ENCODE measurements around the gene IL9. TPM values are rescaled to one million over a fixed set of nuclear protein-coding genes. Genes with fewer than 3 reads are reported as not detected.

Gene IL9
- total and polyA plus RNA-seq, 11 donors: not detected

GRCh38 chr5:135887881-135888614, 7.6 kb downstream of the IL9 start:
- Histone ChIP-seq H3K9me3 (no peaks in the 10 kb centered on the region), H3K4me1 (peaks cover 0 to 9% (median 3%) of the 10 kb centered on the region in 12 donors), H3K4me3 (no peak overlapping the region), H3K36me3 (no peaks in the 10 kb centered on the region), H3K27me3 (peaks cover 0 to 34% (median 2%) of the 10 kb centered on the region in 9 donors), H3K27ac (no peak overlapping the region)
- DNase-seq (no peak), ATAC-seq (peak in 1 of 4 donors; percentile 47)
- 71 to 77% (median 73%) methylated on average over 11 to 13 of the region's 13 CpGs for WGBS, 4 donors
- intact Hi-C loops (cut with DNase I): loop anchor here in 9 of 10 donors (1.0 to 10.0 kb wide), 11 partner anchors 57 to 887 kb away; no protein-coding TSS in a partner anchor
- TF ChIP-seq CTCF (IDR thresholded peaks at IDR 0.05) (no peak), POLR2A (IDR thresholded peaks at IDR 0.05) (no peak)

GRCh38 chr5:135887447-135887864, 8.2 kb downstream of the IL9 start:
- 6 to 11% (median 9%) methylated on average over 8 of the region's 8 CpGs for WGBS, 4 donors
- DNase-seq (peak; percentile 39 to 67 (median 51)), ATAC-seq (peak; percentile 68 to 90 (median 86))

GRCh38 chr5:135886136-135886535, 9.5 kb downstream of the IL9 start:
- 34 to 44% (median 40%) methylated on average over 4 of the region's 4 CpGs for WGBS, 4 donors
- intact Hi-C loops (cut with DNase I): loop anchor here in 8 of 10 donors (2.0 to 10.0 kb wide), 7 partner anchors 176 to 889 kb away; no protein-coding TSS in a partner anchor

More at GRCh38 chr5:135887447-135887864, 8.2 kb downstream of the IL9 start:
- TF ChIP-seq CTCF (IDR thresholded peaks at IDR 0.05): peak; percentile 72 to 90 (median 84)
- no peak for TF ChIP-seq POLR2A (IDR thresholded peaks at IDR 0.05)
- Histone ChIP-seq H3K4me3 (no peak overlapping the region), H3K27ac (no peak overlapping the region), H3K27me3 (peaks cover 0 to 38% (median 2%) of the 10 kb centered on the region in 9 donors), H3K36me3 (no peaks in the 10 kb centered on the region), H3K9me3 (no peaks in the 10 kb centered on the region), H3K4me1 (peaks cover 0 to 9% (median 3%) of the 10 kb centered on the region in 12 donors)
- intact Hi-C loops (cut with DNase I): loop anchor here in 8 of 10 donors (1.0 to 10.0 kb wide), 8 partner anchors 175 to 887 kb away; no protein-coding TSS in a partner anchor

More at GRCh38 chr5:135886136-135886535, 9.5 kb downstream of the IL9 start:
- no peak for TF ChIP-seq CTCF (IDR thresholded peaks at IDR 0.05)
- no peak for TF ChIP-seq POLR2A (IDR thresholded peaks at IDR 0.05)
- H3K4me1 ChIP-seq: peaks cover 0 to 6% (median 2%) of the 10 kb centered on the region in 12 donors
- no peak overlapping the region for H3K27ac ChIP-seq
- ATAC-seq: no peak
- H3K36me3 ChIP-seq: no peaks in the 10 kb centered on the region
- H3K27me3 ChIP-seq: peaks cover 0 to 50% (median 4%) of the 10 kb centered on the region in 9 donors
- H3K4me3 ChIP-seq: no peak overlapping the region
- no peak for DNase-seq
- H3K9me3 ChIP-seq: no peaks in the 10 kb centered on the region
